K562 (cell line): ENCODE results near the gene RAB6B. TPM values are rescaled to one million over a fixed set of nuclear protein-coding genes. Genes with fewer than 3 reads are reported as not detected.

Source experiments
- ARID4B ChIP-seq: sonication (generic); formaldehyde crosslinking; IDR thresholded peaks from 2 replicates; pipeline ENCODE4 v1.8.0; 2022; ENCODE audit warnings: mild to moderate bottlenecking, missing genetic modification reagents
- CTBP1 ChIP-seq: fragments of 450-650 bp; IDR thresholded peaks from 2 replicates; pipeline ENCODE4 v1.6.1; 2016; ENCODE audit warnings: borderline replicate concordance
- ZBTB40 ChIP-seq, 2 experiments: fragments of 450-650 bp in 1 of 2; sonication (generic) in 1 of 2; formaldehyde crosslinking in 1 of 2; IDR thresholded peaks; 2 replicates each; pipeline versions ENCODE4 v1.7.1 to v1.9.0; 2016 to 2022; ENCODE audit warnings: inconsistent platforms in 1 of 2, mild to moderate bottlenecking in 1 of 2, missing genetic modification reagents in 1 of 2
- polyA plus RNA-seq, 8 experiments: library from polyadenylated mRNA; depleted of rRNA in 4 of 8; stranded (reverse) in 5 of 8; unstranded in 3 of 8; fragments of >200 nt; fragmentation: Nextera tagmentation in 2 of 8; fragmentation: Illumina TruSeq in 1 of 8; extraction: Ambion mirVana in 2 of 8; extraction: Trizol in 1 of 8; gene quantifications; 2 replicates each; pipeline versions ENCODE4 v1.2.1 to v1.2.3, GENCODE V29; 2011 to 2014; ENCODE audit warnings: inconsistent platforms in 1 of 8, missing spikeins in 1 of 8
- total RNA-seq, 7 experiments: library from RNA; depleted of rRNA in 6 of 7; stranded (reverse); fragments of >200 nt in 6 of 7; fragmentation: Illumina TruSeq in 2 of 7; extraction: Trizol in 2 of 7; gene quantifications; 2 replicates each; pipeline versions ENCODE4 v1.2.1 to v1.2.3, GENCODE V29; 2011 to 2021; ENCODE audit warnings: low replicate concordance in 1 of 7

Gene RAB6B
- total and polyA plus RNA-seq, 9 of the 15 experiments (the other 6 are each of a cell fraction or from before 2014, with no cell fraction given): 0.60 to 18.1 (median 1.5) TPM

- TF ChIP-seq ZBTB40 (IDR thresholded peaks at IDR 0.05): no peak
- TF ChIP-seq ZBTB40 (CRISPR knock-in tag; IDR thresholded peaks at IDR 0.05): no peak
- peak; percentile 56; the same call in 1 of the 2 replicates for TF ChIP-seq ARID4B (CRISPR knock-in tag)
- TF ChIP-seq CTBP1: no peak
- TF ChIP-seq, all 486 proteins: peak for 4
These were observed 31.3 kb upstream of the RAB6B start (continued) for GRCh38 chr3:133926736-133927539.
